Glutamatergic neuron (in vitro differentiated cells): ENCODE results near the gene PPP1R14D. TPM values are rescaled to one million over a fixed set of nuclear protein-coding genes. Genes with fewer than 3 reads are reported as not detected.

ENCODE experiments used
- DNase-seq: peaks from one replicate; pipeline ENCODE4 v3.0.0; 2022
- H3K27ac Mint-ChIP-seq: one replicate; pipeline ENCODE4 v1.8.0; 2020; ENCODE audit warnings: mild to moderate bottlenecking, mixed read lengths, inconsistent platforms; ENCODE audit not compliant: unreplicated experiment
- H3K27me3 Mint-ChIP-seq: one replicate; pipeline ENCODE4 v1.8.0; 2020; ENCODE audit warnings: mild to moderate bottlenecking, moderate library complexity, mixed read lengths, inconsistent platforms; ENCODE audit not compliant: unreplicated experiment
- H3K36me3 Mint-ChIP-seq: one replicate; pipeline ENCODE4 v1.8.0; 2020; ENCODE audit warnings: mild to moderate bottlenecking, mixed read lengths, inconsistent platforms; ENCODE audit not compliant: unreplicated experiment
- H3K4me1 Mint-ChIP-seq: one replicate; pipeline ENCODE4 v1.8.0; 2020; ENCODE audit warnings: mild to moderate bottlenecking, low read depth, mixed read lengths, inconsistent platforms; ENCODE audit not compliant: unreplicated experiment
- H3K4me3 Mint-ChIP-seq: one replicate; pipeline ENCODE4 v1.8.0; 2020; ENCODE audit warnings: mild to moderate bottlenecking, mixed read lengths, inconsistent platforms; ENCODE audit not compliant: unreplicated experiment
- H3K9me3 Mint-ChIP-seq: one replicate; pipeline ENCODE4 v1.8.0; 2020; ENCODE audit warnings: mild to moderate bottlenecking, moderate library complexity, mixed read lengths, inconsistent platforms; ENCODE audit not compliant: unreplicated experiment
- long read RNA-seq: library from polyadenylated mRNA; unstranded; transcript quantifications from one replicate; pipeline ENCODE4 v2.0.0, GENCODE V29; 2020; ENCODE audit not compliant: unreplicated experiment
- total RNA-seq: library from RNA; stranded (reverse); fragmentation: NEBNext Ultra II Directional; extraction: Animal tissue kit (Norgen Biotek cat#: 25700); gene quantifications from one replicate; pipeline ENCODE4 v1.2.1, GENCODE V29; 2021; ENCODE audit not compliant: unreplicated experiment
- TF ChIP-seq, protein P1 (sequence below): fragments of 200-600 bp; sonication (generic); IDR thresholded peaks from one replicate; pipeline ENCODE4 v1.5.0; 2021; ENCODE audit not compliant: partially characterized antibody, unreplicated experiment

PPP1R14D gene, protein sequence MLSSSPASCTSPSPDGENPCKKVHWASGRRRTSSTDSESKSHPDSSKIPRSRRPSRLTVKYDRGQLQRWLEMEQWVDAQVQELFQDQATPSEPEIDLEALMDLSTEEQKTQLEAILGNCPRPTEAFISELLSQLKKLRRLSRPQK
- total RNA-seq = not detected
- long read RNA-seq = 0 reads

DNA sequence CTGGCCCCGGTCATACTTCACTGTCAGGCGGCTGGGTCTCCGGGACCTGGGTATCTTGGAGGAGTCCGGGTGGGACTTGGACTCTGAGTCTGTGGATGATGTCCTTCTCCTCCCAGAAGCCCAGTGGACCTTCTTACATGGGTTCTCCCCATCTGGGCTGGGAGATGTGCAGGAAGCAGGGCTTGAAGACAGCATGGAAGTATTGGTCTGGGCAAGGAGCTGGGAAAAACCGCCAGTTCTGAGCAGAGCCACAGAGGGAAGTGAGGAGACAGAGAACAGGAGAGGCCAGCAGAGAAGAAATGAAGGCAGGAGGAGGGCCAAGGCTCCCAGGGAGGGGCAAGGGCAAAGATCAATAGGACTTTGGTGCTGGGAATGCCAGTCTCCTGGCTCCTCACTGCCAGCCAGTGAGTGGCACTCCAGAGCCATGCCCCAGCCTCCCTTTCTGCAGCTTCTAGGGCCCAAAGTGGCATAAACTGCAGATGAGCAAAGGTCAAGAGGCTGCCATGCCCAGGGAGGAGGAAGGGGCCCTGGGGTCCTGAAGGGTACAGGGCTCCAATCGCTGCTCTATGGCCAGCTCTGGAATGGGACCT, at the start of gene PPP1R14D:
PPP1R14D (minus strand) TSS at position 262 of the 590 bp plus-strand sequence; CDS start at position 195, 67 bp downstream.
- TF ChIP-seq, protein P1, sequence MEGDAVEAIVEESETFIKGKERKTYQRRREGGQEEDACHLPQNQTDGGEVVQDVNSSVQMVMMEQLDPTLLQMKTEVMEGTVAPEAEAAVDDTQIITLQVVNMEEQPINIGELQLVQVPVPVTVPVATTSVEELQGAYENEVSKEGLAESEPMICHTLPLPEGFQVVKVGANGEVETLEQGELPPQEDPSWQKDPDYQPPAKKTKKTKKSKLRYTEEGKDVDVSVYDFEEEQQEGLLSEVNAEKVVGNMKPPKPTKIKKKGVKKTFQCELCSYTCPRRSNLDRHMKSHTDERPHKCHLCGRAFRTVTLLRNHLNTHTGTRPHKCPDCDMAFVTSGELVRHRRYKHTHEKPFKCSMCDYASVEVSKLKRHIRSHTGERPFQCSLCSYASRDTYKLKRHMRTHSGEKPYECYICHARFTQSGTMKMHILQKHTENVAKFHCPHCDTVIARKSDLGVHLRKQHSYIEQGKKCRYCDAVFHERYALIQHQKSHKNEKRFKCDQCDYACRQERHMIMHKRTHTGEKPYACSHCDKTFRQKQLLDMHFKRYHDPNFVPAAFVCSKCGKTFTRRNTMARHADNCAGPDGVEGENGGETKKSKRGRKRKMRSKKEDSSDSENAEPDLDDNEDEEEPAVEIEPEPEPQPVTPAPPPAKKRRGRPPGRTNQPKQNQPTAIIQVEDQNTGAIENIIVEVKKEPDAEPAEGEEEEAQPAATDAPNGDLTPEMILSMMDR = no peak
- Mint-ChIP-seq H3K27ac (no peak within 1 kb of the TSS), H3K9me3 (peaks cover 3% of the 10 kb centered on the region), H3K27me3 (peaks cover 2% of the 10 kb centered on the region), H3K36me3 (no peaks in the 10 kb centered on the region), H3K4me3 (no peak within 1 kb of the TSS), H3K4me1 (no peaks in the 10 kb centered on the region)
- DNase-seq = no peak

DNA sequence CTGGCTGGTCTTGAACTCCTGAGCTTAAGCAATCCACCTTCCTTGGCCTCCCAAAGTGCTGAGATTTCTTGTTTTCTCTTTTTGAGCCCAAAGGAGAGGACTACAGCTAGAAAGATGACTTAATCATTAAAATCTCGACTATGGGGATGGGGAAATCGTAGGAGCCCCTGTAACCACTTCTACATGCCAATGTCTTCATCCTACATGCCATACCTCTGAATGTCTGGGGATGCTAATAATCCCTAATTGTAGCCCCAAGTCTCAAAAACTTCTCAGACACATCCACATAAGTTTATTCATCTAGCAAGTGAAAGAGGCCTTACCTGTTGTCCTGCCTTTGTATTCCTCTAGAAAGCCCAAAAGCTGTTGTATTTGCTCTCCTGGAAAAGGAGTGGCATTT, 49.2 kb upstream of the PPP1R14D start:
- Mint-ChIP-seq H3K4me1 (no peaks in the 10 kb centered on the region), H3K36me3 (no peaks in the 10 kb centered on the region), H3K9me3 (peaks cover 2% of the 10 kb centered on the region), H3K27ac (no peak overlapping the region), H3K27me3 (peaks cover 4% of the 10 kb centered on the region), H3K4me3 (no peak overlapping the region)
- TF ChIP-seq, protein P1 = no peak
- DNase-seq = no peak

DNA sequence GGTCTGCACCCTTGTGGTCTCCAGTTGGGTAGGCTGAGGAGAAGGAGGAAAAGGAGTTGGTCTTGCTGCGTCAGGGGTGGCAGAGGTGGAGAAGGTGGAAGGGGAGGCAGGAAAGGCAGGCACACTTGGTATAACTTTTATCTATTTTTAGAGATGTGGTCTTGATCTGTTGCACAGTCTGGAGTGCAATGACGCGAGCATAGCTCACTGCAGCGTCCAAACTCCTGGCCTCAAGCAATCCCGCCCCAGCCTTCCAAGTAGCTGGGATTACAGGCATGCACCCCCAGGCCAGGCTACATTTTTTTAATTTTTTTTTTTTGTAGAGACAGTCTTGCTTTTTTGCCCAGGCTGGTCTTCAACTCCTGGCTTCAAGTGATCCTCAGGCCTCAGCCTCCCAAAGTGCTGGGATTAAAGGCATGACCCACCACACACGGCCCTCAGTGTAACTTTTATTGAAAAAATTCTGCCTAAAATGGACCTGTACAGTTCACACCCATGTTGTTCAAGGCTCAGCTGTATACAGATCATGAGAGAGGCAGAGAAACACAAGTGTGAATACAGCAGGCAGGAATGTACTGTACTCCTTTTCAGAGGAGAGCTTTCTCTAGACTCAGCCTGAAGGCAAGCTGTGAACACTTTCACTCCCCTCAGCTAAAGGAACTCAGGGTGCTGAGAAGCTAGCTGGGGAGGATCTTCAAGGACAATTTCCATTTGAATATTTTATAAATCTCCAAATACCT, 47.7 kb upstream of the PPP1R14D start:
- Mint-ChIP-seq H3K9me3 (no peaks in the 10 kb centered on the region), H3K27ac (no peak overlapping the region), H3K27me3 (peaks cover 4% of the 10 kb centered on the region), H3K36me3 (no peaks in the 10 kb centered on the region), H3K4me3 (no peak overlapping the region), H3K4me1 (no peaks in the 10 kb centered on the region)
- DNase-seq = no peak
- TF ChIP-seq, protein P1 = no peak

DNA sequence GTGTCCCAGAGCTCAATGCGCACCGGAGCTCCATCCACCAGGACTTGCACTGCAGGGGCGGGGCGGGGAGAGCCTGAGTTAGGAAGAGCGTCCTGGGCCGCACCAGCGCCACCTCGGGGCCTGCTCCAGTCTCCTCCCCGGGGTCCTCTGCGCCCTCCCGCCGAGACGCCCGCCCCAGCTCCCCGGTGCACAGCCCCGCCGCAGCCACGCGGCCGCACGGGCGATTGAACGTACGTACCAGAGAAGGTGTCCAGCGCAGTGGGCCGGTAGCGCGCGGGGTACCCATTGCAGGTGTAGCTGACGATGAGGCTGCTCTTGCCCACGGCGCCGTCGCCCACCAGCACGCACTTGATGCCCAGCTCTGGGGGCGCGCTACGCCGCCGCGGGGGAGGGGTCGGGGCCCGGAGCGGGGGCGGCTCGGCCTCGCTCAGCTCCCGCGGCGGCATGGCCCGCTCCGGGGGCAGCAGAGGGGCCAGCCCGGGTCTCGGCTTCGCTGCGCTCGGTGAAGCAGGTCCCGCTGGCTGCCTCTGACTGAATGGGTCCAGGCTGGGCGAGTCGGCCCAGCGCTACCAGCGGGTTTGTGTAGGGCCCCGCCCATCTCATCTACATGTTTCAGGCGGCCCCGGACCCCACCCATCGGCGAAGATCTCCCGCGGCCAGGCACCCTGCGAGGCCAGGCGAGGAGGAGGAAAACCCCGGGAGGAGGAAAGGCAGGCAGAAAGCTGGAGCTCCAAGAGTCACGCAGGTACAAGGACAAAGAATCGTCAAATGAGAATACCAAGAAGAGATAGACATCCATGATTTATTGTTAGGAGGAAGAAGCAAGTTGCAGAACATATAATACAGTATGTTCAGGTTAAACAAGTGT, 45.4 kb upstream of the PPP1R14D start, which contains the start of gene RHOV:
RHOV (minus strand) TSS at position 541 of the 868 bp plus-strand sequence; CDS start at position 446, 95 bp downstream.
- peak within 1 kb of the TSS; percentile 89 for H3K4me3 Mint-ChIP-seq
- TF ChIP-seq, protein P1 = no peak
- peaks cover 10% of the 10 kb centered on the region for H3K27me3 Mint-ChIP-seq
- DNase-seq = peak; percentile 70
- peaks cover 2% of the 10 kb centered on the region for H3K9me3 Mint-ChIP-seq
- H3K4me1 Mint-ChIP-seq = no peaks in the 10 kb centered on the region
- peak within 1 kb of the TSS; percentile 77 for H3K27ac Mint-ChIP-seq
- H3K36me3 Mint-ChIP-seq = no peaks in the 10 kb centered on the region
